ENCODE data around the gene CHST13. TPM values are rescaled to one million over a fixed set of nuclear protein-coding genes. Genes with fewer than 3 reads are reported as not detected.

Gene CHST13
- total RNA-seq, 1 donor from 2014 or later, result not detected

- H3K4me3 ChIP-seq (ENCODE audit: low read depth, low read length), result no peak overlapping the region
- TF ChIP-seq CTCF (IDR thresholded peaks at IDR 0.05; ENCODE audit: insufficient read depth, low read length, poor library complexity, severe bottlenecking), result no peak
- no peak for DNase-seq (ENCODE audit: low read depth)
- H3K27me3 ChIP-seq (ENCODE audit: control insufficient read depth, insufficient read depth, low read length), result peaks cover 6% of the 10 kb centered on the region
- no peaks in the 10 kb centered on the region for H3K36me3 ChIP-seq (ENCODE audit: control insufficient read depth, insufficient read depth, low read length)
Measured at GRCh38 chr3:126499401-126499800, 24.6 kb upstream of the CHST13 start.

- TF ChIP-seq CTCF (IDR thresholded peaks at IDR 0.05; ENCODE audit: insufficient read depth, low read length, poor library complexity, severe bottlenecking), result no peak
- H3K36me3 ChIP-seq (ENCODE audit: control insufficient read depth, insufficient read depth, low read length), result no peaks in the 10 kb centered on the region
- no peak for DNase-seq (ENCODE audit: low read depth)
- no peak overlapping the region for H3K4me3 ChIP-seq (ENCODE audit: low read depth, low read length)
- H3K27me3 ChIP-seq (ENCODE audit: control insufficient read depth, insufficient read depth, low read length), result peaks cover 6% of the 10 kb centered on the region
Measured at GRCh38 chr3:126500016-126500415, 23.9 kb upstream of the CHST13 start.

- no peak for TF ChIP-seq CTCF (IDR thresholded peaks at IDR 0.05; ENCODE audit: insufficient read depth, low read length, poor library complexity, severe bottlenecking)
- no peak for DNase-seq (ENCODE audit: low read depth)
- H3K27me3 ChIP-seq (ENCODE audit: control insufficient read depth, insufficient read depth, low read length), result peaks cover 6% of the 10 kb centered on the region
- no peak overlapping the region for H3K4me3 ChIP-seq (ENCODE audit: low read depth, low read length)
- no peaks in the 10 kb centered on the region for H3K36me3 ChIP-seq (ENCODE audit: control insufficient read depth, insufficient read depth, low read length)
Measured at GRCh38 chr3:126501054-126501453, 22.9 kb upstream of the CHST13 start.

DNA sequence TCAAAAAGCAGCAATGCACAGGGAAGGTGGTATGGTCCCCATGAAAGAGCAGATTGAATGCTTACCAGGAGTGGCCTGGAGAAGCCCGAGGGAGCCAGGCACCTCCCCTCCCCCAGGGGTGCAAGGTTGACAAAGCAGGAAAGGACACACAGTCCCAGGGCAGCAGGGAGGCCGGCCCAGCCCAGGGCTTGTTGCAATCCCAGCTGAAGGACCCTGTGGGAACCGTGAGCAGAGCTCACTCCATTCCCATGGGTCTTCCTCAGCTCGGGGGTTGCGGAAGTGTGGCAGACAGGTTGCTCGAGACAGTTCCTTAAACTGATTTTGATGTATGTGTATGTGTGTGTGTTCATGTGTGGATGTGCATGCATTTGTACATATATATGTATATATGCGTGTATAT is 22.2 kb upstream of the CHST13 start:
- DNase-seq (ENCODE audit: low read depth), result no peak
- H3K27me3 ChIP-seq (ENCODE audit: control insufficient read depth, insufficient read depth, low read length), result peaks cover 6% of the 10 kb centered on the region
- TF ChIP-seq CTCF (IDR thresholded peaks at IDR 0.05; ENCODE audit: insufficient read depth, low read length, poor library complexity, severe bottlenecking), result no peak
- H3K36me3 ChIP-seq (ENCODE audit: control insufficient read depth, insufficient read depth, low read length), result no peaks in the 10 kb centered on the region
- no peak overlapping the region for H3K4me3 ChIP-seq (ENCODE audit: low read depth, low read length)

GRCh38 chr3:126502656-126503055 is 21.3 kb upstream of the CHST13 start:
- Histone ChIP-seq H3K27me3 (ENCODE audit: control insufficient read depth, insufficient read depth, low read length) (peaks cover 3% of the 10 kb centered on the region), H3K36me3 (ENCODE audit: control insufficient read depth, insufficient read depth, low read length) (no peaks in the 10 kb centered on the region), H3K4me3 (ENCODE audit: low read depth, low read length) (no peak overlapping the region)
- no peak for DNase-seq (ENCODE audit: low read depth)
- no peak for TF ChIP-seq CTCF (IDR thresholded peaks at IDR 0.05; ENCODE audit: insufficient read depth, low read length, poor library complexity, severe bottlenecking)

- Histone ChIP-seq H3K4me3 (ENCODE audit: low read depth, low read length) (no peak overlapping the region), H3K27me3 (ENCODE audit: control insufficient read depth, insufficient read depth, low read length) (peaks cover 3% of the 10 kb centered on the region), H3K36me3 (ENCODE audit: control insufficient read depth, insufficient read depth, low read length) (no peaks in the 10 kb centered on the region)
- TF ChIP-seq CTCF (IDR thresholded peaks at IDR 0.05; ENCODE audit: insufficient read depth, low read length, poor library complexity, severe bottlenecking), result no peak
- no peak for DNase-seq (ENCODE audit: low read depth)
Measured at GRCh38 chr3:126503701-126504100, 20.3 kb upstream of the CHST13 start.

Measured in kidney epithelial cell (primary cell).